GM19240 (cell line): ENCODE data around the gene SLC30A4.
"Not testable (repeated sequence)": the region's sequence is repeated elsewhere in the genome, so short reads cannot be mapped to it uniquely, and the experiment has no call there.

Experiments
- DNase-seq: peaks from one replicate; pipeline ENCODE4 v3.0.0; 2011; ENCODE audit warnings: low spot score; ENCODE audit not compliant: insufficient read length

The SLC30A4 gene

GRCh38 chr15:45522328-45523165, at the start of gene SLC30A4:
TSS of gene SLC30A4 (minus strand) at chr15:45522755. CDS start at chr15:45522354, 401 bp downstream.
- DNase-seq, result peak; percentile 57

DNA sequence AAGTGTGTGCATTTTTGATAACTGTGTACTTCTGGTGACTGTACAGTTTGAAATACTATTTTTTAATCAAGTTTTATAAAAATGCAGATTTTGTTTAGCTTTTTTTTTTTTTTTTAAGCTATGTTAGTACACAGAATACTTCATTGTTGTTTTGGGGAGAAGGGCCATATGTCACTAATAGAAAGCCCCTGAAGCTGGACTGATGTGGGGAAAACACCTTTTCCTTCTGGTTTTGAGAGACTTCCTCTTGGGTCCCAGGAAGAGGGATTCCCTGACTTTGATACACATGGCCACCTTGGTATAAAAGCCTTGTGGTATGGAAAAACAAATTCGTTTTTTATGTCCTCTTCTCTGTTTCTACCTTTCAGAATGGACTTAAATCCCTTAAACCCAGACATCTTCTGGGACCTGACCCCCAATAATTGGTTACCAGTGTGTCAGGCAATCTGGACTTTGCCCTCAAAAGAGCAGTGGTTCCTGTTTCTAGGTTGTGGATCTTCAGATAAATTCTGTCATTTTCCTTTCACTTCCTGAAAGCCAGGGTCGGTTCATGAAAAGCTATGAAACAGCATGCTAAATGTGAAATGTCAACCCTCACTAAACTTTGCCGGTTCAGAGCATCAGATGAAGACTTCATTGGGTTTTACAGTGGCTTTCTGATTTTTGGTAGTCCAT, 33.5 kb upstream of the SLC30A4 start:
- no peak for DNase-seq

DNA sequence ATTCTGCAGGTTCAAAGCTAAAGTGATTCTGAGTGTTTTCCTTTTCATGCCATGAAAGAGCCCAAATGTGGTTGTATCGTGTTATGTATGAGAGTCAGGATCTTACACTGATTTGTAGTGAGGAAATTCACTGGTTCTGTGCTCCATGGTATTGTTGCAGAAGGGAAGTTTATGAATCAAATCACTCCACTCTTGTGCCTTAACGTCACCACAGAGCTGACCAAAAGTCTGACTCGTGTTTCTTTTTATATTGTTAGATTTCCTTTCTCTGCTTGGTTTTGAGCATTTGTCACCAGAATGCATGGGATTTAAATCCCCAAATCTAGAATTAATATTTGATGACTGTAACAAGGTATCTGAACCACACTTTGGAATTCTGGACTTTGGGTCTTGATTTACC, 29.1 kb upstream of the SLC30A4 start:
- DNase-seq, result no peak

- DNase-seq, result no peak
Measured at GRCh38 chr15:45550436-45550835, 27.9 kb upstream of the SLC30A4 start.

GRCh38 chr15:45549541-45550220, 27.1 kb upstream of the SLC30A4 start:
- DNase-seq, result no peak

- DNase-seq, result no peak
Measured at GRCh38 chr15:45548753-45549520, 26.4 kb upstream of the SLC30A4 start.

DNA sequence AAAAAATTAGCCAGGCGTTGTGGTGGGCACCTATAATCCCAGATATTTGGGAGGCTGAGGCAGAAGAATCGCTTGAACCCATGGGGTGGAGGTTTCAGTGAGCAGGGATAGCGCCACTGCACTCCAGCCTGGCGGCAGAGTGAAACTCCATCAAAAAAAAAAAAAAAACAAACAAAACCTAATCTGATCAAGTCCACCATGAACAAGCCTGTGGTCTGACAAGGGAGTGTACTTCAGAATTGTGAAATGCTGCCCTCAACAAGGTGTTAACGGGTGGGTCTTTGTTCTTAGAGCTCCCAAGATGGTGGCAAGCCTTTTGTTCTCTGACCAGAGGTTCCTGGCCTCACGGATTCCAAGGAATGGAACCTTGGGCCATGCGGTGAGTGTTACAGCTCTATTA, 24.2 kb upstream of the SLC30A4 start:
- DNase-seq, result no peak

- no peak for DNase-seq
Measured at GRCh38 chr15:45544266-45545023, 21.9 kb upstream of the SLC30A4 start.

- DNase-seq, result no peak
Measured at GRCh38 chr15:45543051-45543450, 20.5 kb upstream of the SLC30A4 start.

DNA sequence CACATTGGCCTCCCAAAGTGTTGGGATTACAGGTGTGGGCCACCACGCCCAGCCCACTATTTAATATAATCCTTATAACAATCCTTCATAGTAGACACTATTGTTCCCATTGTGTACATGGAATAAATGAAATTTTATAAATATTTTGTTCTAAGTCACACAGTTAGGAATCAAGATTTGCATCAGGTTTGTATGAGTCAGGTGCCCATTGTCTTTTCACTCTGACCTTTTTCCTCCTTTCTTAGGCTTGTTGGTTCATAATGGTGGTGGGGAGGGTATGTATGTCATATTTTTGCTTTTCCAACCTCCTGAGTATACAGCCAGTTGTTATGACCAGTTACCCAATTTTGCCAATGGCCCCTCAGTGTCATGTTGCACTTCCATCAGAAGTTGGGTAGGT, 18.0 kb upstream of the SLC30A4 start:
- DNase-seq, result no peak

DNA sequence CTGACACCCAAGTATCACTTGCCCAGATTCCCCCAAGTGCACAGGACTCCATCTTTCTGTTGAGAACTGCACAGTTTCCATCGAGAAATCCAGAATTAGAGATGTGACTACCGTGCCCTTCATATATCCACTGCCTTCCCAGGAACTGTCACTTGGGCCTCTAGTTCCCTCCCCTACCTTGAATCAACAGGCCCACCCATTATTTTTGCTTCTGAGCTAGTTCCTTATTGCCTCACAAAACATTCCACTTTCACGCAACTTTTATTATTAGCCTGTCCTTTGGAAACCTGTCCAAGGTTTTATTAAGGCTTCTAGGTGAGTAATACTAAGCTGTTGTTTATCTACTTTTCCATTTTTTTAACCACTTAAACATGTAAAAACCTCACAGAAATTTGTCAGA, 17.1 kb upstream of the SLC30A4 start:
- DNase-seq, result no peak

- no peak for DNase-seq
Measured at GRCh38 chr15:45536934-45537333, 14.4 kb upstream of the SLC30A4 start.

GRCh38 chr15:45535486-45536042, 13.0 kb upstream of the SLC30A4 start:
- DNase-seq, result no peak

DNA sequence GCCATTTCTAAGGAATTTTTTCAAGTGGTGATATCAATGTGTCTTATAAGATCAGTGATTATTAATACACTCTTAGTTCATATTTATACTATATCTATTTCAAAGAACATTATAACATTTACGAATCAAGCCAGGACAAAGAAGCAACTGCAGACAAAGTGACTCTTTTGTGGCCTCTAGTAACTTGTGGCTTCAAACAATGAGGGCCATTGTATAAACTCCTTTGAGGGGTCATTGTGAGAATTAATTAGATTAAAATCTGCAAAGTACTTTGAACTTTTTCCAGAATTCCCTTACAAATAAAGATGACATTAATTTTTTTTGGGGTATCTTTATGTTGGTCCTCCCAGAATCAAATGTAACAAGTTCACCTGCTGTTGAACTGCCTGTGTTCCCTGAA, 12.3 kb upstream of the SLC30A4 start:
- DNase-seq, result no peak

DNA sequence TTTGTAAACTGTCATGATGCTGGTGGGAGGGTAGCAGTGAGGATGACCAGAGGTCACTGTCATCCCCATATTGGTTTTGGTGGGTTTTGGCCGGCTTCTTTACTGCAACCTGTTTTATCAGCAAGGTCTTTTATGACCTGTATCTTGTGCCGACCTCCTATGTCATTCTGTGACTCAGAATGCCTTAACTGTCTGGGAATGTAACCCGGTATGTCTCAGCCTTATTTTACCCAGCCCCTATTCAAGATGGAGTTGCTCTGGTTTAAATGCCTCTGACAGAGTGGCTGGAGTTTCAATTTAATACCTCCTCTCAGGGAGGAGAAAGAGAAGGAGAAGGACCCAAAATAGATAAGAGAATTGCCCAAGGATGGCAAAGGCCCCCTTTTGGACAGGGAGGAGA, 10.3 kb upstream of the SLC30A4 start:
- DNase-seq, result not testable (repeated sequence)

- DNase-seq, result no peak
Measured at GRCh38 chr15:45529613-45530012, 7.1 kb upstream of the SLC30A4 start.

GRCh38 chr15:45527086-45527485, 4.5 kb upstream of the SLC30A4 start:
- DNase-seq, result no peak

DNA sequence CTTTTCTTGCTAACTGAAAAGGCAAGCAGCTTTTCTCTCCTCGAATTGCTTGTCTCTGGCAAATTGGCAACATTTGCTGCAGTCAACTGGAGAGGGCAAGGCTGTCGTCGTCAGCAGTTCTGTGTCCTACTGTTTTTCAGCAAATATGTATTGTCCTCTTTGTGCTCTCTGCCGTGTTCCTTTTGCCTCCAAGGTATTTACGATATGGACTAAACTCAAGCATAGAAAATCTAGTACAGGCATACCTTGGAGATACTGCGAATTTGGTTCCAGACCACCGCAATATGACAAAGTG, 558 bp upstream of the SLC30A4 start:
- DNase-seq, result no peak

GRCh38 chr15:45521596-45522327, 793 bp downstream of the SLC30A4 start:
- DNase-seq, result peak; percentile 17

DNA sequence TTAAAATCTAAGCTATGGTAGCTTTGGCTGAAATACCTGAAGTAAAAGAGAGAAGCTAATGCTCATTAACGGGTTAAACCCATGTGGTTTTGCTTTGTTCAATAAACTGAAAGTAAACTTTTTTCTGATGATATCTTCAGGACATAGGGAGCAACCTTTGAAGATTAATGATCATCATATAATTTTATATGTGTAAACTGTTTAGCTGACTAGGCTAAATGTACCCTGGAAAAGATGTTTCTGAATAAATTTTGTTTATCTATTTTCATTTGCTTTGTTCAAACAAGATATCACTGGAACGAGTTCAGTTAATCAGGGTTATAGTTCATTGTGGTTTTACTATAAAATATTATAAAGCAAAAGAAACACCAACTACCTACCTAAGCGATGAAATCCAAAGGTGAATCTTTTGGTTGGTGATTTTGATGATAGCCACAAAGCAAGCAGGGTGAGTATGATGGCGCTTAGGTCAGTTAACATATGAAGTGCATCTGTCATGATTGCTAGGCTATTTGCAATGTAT, 11.7 kb downstream of the SLC30A4 start:
- no peak for DNase-seq
